HG03039 (cell line): ENCODE measurements around the gene SENP8.
"Not testable (repeated sequence)": the region's sequence is repeated elsewhere in the genome, so short reads cannot be mapped to it uniquely, and the experiment has no call there.

Experiments
- ATAC-seq: cut with Tn5 transposase; IDR thresholded peaks from one replicate; pipeline ENCODE4 v1.9.1; 2021; ENCODE audit warnings: mild to moderate bottlenecking, moderate library complexity; ENCODE audit not compliant: unreplicated experiment

Gene SENP8

DNA sequence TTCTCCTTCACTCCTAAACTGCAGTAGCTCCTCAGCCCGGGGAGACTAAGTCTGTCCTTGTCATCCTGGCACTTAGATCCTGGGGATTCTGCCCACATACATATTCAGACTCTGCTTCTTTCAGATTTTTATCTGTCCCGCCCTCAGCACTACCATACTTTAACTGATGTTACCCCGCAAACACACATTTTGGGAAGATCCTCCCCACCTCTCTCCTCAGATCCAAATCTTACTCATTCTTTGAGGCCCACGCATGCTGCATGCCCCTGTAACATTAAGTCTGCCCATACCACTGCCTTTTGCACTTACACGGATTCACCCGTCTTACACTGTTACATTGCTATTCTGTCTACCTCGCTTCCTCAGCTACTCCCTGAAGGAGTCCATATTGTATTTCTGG lies 36.1 kb downstream of the SENP8 start:
- ATAC-seq = no peak

DNA sequence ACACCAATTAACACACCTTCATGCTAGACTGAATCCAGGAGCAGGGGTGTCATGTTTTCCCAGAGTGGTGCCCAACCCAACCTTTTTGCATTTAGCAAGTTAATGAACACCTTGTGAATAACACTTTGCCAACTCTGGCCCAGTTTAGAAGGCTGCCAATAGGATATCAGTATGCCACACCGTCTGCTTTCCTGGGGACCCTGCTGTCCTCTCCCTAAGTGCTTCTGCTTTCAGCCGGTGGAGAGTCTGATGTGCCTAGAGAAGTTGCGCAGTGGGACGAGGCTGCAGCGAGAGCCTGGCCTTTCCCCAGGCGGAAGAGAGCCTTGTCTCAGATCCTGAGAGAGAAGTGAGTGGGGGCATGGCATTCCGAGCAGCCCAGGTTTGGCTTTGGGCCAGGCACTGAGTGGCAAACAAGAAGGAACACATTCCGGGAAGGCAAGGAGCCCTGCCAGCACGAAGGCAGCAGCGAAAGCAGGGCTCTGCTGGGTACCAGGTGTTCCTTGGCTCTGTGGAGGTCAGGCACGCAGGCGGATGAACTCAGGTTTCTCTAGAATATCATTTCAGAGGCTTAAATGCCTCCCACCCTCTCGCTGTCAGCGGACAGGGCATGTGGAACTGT lies 36.9 kb downstream of the SENP8 start:
- no peak for ATAC-seq

DNA sequence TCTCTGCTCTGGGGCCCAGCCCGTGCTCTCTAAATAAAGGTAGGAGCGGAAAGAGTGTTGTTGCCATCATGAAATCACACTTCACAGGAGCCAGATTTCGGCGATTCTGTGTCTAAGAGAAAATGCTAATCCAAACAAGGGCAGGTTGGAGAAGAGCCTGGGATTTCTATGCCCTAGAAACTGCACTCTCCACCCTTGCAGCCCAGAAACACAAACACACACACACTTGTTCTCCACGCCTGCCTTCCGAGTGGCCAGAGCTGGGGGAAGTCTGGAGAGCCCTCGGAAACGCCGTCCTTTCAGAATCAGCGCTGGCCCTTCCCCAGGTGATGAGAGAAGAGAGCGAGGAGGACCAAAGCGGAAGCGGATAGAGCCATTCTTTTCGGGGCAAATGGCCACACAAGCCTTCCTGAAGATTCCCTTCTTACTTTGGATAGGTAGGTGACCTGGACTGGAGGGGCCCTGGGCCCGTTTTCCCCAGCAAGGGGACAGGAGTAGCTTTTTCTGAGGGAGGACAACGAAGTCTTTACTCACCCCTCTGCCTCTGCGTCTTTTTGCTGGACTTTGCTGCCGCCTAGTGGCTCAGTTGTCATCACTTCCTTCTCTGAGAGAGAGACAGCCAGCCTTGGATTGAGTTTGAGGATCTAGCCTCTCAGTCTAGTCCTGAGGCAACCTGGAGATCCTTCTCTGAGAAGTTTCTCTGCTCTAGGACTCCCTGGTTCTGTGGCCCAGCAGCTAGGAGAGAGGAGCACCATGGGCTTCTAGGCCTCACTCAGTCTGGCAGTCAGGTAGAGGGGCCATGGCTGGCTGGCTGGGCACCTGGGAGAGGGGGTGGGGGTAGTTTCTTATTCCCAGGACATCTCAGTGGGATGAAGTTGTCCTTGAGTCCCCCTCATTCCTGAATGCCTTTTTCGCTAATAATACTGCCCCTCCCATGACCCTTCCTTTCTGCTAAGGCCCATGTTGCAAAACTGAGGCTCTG lies 37.7 kb downstream of the SENP8 start:
- ATAC-seq = peak; percentile 70

DNA sequence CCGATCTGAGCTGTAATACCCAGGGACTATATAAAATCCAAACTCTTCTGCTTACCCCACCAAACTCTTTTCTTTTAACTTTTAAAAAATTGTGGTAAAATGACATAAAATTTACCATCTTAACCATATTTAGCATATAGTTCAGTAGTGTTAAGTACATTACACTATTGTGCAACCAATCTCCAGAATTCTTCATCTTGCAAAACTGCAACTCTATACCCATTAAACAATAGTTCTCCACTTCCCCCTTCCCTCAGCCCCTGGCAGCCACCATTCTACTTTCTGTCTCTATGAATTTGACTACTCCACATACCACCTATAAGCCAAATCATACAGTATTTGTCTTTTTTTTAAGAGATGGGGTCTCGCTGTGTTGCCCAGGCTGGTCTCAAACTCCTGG lies 38.7 kb downstream of the SENP8 start:
- no peak for ATAC-seq

DNA sequence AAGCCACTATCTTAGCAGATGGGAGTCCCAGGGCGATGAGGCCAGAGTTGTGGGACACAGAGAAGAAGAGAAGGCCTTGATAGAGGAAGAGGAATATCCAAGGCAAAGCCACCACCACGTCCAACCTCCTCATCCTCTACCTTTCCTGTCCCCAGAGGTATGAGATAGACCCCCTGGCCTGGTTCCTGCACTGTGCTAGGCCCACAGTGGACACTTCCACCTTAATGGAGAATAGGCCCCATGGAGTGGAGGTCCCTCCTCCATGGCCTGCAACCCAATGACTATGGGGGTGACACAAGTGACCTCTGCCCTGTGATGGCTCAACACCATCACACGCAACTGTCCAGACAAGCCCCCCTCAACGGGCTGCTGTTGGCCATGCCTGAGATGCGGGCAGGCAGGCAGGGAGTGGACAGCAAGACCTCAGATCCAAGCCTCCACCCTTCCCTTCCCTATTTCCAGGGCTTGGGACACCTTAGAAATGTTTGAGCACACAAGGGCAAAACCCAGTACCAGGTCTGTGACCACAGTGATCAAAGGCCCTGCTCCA lies 42.6 kb downstream of the SENP8 start:
- no peak for ATAC-seq

DNA sequence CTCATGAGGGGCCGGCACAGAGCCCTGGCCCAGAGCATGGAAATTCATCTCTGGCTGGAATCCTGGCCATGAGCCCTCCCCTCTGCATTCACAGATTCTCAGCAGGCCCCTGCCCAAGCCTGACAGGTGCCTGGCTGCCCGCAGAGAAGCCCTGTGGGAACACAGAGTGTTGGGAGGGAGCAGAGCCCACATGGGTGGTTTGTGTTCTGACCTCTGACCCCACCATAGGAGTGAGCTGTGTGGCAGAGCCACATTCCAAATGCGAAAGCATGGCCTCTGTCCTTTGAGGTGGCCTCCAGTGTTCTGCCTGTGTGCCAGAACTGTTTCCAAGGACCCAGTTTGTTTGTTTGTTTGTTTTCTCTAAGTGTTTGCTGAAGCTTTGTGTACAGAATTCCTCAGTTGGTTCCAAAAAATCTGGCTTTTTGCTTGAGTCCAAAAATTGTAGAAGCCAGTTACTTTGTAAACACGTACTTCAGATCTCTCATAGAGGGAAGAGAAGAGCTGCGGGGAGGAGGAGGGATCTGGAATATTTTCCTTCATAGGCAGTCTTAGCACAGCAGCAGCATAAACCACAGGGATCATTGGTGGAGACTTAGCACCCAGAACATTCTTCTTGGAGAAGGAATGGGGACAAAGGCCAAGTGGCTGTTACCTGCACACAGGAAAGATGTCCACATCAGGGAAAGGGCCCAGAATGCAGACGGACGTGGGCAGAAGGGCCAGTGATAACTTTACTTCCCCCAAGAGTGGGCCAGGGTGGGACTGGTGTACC lies 43.3 kb downstream of the SENP8 start:
- no peak for ATAC-seq

DNA sequence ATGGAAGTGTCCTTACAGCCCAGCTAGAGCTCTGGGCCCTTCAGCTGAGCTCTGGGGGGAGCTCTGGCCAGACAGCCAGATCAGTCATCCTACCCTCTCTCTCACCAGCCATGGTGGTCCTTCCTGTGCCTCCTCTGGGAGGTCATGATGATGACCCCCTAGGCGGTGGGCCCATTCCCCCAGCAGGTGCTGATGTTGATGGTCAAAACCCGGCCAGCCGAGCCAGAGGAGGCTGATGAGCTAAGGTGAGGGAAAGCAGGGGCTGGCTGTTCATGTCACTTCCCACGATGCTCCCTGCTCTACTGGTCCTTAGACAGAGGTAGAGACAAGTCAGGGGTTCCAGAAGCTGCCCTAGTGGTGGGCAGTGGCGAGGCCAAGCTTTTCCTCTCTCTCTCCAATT lies 44.4 kb downstream of the SENP8 start:
- ATAC-seq = no peak

DNA sequence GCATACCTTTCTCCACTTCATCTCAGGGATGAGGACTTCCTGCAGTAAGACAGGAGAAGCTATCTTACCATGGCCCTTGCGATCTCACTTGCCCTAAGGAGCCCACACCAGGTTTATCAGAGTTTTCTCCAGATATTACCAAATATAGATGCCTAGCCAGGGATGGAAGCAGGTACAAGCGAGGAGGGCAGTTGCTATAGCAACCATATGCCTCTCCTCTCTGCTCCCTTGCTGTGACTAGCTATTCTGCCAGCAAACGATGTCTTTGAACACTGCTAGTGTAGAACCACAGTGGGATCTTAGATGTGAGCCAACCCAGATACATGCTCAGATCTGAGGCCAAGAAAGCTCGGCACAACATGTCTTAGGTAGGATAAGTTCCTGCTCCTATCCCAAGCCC lies 45.5 kb downstream of the SENP8 start:
- no peak for ATAC-seq

DNA sequence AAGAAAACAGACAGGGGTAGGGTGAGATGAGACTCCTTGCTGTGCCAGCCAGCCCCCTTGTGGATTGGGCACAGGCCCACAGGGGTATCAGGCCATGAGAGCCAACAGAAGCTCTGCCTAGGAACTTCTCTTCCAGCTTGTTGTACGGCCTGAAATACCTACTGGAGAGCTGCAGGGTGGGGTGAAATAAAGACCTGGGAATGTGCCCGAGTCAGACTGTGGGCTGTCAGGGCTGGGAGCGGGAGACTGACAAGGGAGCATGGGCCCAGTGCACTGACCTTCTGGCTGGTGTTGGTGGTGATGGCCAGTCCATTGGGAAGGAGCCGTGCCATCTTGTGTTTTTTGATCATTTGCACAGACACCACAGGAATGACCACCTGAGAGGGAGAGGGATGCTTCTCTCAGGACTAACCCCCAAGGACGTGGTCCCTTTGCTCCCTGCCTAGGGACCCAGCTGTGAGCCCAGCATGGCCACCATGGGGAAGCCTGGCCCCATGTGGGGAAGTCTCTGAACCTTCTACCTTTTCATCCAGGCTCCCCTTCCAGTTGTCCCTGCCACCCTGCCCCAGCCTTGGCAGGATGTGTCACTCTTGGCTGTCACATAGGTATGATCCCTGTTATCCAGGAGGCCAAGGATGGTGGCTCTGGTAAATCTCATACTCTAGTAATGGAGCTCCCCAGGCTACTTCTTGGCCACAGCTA lies 48.7 kb downstream of the SENP8 start:
- no peak for ATAC-seq

DNA sequence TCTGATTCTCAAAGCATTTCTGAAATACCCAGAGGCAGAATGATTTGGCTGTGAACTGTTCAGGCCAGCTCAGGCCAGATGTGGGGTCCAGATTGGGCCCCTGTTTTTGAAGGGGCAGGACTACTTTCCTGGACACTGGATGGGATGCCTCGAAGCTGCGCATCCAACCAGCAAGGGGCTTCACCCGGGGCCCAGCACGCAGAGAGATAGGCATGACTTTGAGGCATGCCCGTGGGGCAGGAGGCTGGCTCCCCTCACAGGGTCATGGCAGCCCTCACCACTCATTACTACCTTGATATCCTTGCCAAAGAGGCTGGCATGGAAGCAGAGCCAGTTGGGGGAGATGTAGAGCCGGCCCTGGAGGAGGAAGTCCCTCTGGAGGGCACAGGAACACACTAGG lies 49.2 kb downstream of the SENP8 start:
- no peak for ATAC-seq

DNA sequence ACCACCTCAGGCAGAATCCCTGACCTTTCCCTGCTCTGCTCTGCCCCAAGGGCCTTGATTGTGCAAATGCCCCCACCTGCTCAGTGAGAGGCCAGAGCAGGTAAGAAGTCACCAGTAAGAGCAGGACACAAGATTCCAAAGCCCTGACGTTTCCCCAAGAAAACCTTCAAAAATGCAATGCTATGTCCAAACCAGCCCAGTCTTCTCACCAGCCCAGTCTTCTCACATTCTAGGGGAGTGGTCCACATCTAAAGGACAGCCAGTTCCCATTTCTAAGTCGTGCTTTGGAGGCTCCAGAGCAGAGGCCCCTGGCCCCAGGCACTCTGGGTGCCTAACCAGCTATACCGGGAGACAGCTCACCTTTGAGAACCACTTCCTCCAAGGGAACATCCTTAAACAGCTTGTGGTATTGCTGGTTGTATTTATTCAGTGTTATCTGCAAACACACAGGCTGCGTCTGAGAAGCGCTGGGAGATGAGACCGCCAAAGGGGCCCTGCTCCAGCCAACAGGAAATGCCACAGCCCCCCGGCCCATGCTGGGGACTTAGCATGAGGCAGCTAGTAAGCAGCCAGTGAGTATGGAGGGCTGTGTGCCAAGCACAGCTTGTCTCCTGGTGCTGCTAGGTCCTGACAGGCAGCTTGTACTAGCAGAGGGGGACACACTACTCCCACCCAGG lies 50.1 kb downstream of the SENP8 start:
- ATAC-seq = no peak

DNA sequence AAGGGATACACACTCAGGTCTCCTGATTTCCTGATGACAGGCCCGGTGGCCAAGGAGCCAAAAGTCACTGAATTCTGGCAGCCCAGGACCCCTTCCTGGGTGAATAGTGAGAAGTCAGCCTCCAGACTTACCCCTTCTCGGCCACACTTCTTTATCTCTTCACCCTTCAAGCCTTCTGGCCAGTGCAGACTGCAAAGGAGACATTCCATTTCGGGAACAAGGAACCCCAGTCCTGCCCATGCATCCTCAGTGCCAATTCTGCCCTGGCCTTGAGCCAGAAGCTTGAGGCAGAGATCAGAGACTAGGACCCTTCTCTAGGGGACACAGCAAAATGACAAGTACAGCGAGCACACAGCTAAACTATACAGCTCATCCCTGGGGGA lies 50.6 kb downstream of the SENP8 start:
- no peak for ATAC-seq

DNA sequence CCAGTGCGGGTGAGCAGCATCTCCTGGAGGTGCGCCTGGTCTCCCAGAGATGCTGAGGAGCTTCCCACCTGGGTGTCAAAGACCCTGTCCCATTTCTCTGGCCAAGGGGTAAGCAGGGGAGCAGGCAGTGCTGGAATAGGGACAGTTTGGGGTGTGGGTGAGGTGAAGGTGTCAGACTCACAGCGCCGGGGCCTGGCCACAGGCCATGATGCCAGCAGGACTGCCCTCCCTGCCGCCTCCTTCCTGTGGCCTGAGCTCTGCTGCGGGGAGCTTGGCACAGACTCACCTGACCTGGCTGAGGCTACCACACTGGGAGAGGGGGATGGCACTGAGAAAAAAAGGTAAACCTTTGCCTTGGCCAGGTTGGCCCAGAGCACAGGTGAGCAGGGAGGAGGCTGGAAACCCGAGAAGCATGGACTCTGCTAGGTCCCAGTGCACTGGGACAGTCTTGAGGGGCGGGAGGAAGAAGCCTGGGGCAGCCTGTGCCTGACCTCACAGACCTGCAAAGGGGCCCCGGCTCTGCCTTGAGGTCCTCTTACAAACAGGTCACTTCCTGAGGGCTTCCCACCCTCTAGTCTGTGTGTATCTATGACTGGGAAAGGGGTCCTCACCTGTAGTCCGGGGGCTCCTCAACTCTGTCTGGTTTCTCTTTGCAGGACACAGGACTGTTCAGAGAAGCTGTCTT lies 51.2 kb downstream of the SENP8 start:
- ATAC-seq = no peak

DNA sequence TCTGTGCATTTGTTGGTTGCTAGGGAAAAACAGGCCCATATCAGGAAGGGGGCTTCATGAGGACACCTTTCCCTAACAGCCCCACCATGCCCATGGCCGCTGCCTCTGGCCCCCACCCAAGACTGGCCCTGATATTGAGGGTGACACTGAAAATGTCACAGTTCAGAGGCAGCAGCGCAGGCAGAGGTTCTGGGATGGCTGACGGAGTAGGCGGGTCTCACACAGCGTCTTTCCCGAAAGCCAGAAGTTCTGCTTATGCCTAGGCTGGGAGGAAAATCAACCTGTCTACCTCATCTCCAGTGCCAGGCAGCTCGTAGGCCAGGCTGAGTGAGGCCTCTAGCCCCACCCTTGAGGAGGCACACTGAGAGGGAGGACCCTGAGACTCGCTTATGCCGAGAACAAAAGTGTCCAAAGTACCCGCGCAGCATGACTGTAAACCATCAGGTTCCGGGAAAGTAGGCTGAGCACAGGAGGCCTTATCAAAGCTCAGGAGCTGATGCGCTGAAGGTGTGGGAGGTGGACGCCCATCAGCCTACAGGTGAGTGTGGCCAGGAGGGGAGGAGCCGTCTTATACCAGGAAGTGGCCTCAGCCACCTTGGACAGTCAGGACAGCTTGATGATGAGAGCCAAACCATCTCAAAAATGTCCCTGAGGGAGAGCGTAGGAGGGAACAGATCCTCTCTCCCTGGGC lies 51.9 kb downstream of the SENP8 start:
- ATAC-seq = no peak

DNA sequence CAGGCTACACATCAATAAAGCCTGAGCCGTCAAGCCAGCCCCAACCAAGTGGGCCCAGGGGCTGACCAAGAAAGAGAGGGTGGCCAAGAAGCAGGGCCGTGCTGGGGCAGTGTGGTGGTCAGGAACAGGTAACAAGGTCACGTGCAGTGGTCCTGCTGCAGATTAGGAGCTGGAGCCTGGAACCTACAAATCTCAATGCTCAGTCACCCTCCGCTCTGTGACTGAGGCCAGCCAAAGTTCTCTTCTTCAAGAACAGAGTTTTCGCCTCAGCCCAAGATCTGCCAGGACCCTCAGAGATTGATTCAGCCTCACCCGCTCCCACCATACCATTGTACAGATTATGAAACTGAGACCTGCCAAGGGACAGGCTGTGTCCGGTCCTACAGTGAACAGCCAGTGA lies 52.5 kb downstream of the SENP8 start:
- ATAC-seq = no peak

DNA sequence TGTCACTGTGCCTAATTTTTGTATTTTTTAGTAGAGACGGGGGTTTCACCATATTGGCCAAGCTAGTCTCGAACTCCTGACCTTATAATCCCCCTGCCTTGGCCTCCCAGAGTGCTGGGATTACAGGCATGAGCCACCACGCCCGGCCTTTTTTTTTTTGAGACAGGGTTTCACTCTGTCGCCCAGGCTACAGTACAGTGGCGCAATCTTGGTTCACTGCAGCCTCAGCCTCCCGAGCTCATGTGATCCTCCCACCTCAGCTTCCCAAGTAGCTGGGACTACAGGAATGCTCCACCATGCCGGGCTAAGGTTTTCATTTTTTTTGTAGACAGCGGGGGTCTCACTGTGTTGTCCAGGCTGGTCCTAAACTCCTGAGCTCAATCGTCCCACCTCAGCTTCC lies 53.8 kb downstream of the SENP8 start:
- not testable (repeated sequence) for ATAC-seq

DNA sequence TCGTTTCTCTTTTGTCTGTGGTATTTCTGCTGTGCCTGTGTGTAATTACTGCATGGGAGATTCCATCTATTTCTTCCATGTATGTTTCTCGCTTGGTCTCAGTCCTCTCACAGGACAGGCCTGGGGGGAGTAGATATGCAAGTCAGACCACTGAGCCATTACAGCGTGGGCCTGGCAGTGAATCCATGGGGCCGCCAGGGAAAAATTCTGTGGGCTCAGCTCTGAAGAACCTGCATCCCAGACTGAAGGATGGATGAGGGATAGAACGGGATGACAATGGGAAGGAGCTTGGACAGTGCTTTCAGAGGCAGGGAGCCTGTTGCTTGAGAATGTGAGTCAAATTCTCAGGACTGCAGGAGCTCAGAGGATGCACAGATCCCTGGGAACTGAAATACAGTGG lies 54.6 kb downstream of the SENP8 start:
- ATAC-seq = no peak

DNA sequence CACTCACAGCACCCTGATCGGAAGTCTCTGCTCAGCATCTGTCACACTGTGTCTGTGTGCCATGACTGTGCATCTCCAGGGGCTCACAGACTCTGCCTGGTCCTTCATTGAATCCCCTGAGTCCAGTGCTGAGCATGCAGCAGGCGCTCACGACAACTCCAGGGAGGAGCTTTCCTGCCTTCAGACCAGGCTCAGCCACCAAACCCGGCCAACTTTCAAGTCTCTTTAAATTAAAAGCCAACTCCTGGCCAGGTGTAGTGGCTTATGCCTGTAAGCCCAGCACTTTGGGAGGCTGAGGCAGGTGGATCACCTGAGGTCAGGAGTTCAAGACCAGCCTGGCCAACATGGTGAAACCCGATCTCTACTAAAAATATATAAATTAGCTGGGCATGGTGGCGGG lies 55.2 kb downstream of the SENP8 start:
- no peak for ATAC-seq
